AG09309 (cell line): ENCODE data around the gene KSR1.
"Not testable (repeated sequence)": the region's sequence is repeated elsewhere in the genome, so short reads cannot be mapped to it uniquely, and the experiment has no call there.

Experiments used
- DNase-seq: peaks from one replicate; pipeline ENCODE4 v3.0.0-alpha.2; 2010; ENCODE audit warnings: low read depth
- H3K4me3 ChIP-seq: 2 replicates; pipeline ENCODE4 v1.5.1; 2011; ENCODE audit warnings: mild to moderate bottlenecking, low read depth, low read length, moderate library complexity; ENCODE audit not compliant: control insufficient read depth
- CTCF ChIP-seq: IDR thresholded peaks from 2 replicates; pipeline ENCODE4 v1.5.1; 2011; ENCODE audit warnings: mild to moderate bottlenecking, low read depth, low read length, inconsistent platforms; ENCODE audit not compliant: insufficient read depth, control insufficient read depth; ENCODE audit errors: missing control alignments

Gene KSR1

GRCh38 chr17:27439342-27439741, 16.9 kb upstream of the KSR1 start:
- no peak for TF ChIP-seq CTCF
- DNase-seq, result no peak
- H3K4me3 ChIP-seq, result no peak overlapping the region

GRCh38 chr17:27442702-27443101, 13.5 kb upstream of the KSR1 start:
- no peak overlapping the region for H3K4me3 ChIP-seq
- no peak for TF ChIP-seq CTCF
- no peak for DNase-seq

DNA sequence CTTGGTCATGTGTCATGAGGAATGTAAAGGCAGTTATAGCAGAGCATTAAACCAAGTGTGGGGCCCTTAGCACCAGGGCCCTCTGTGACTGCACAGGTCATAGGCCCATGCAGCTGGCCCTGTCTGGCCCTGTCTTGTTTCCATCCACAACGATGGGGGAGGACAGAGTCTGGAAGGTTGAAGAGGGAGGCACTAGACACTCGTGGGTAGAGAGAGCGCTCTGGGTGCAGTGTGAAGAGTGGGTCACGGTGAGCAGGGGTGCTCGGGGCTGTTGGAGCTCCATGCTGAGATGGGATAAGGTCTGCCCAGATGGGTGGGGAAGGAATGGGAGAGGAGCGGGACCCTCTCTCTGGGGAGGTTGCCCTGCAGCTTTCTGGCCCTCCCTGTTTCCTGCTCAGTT, 12.8 kb upstream of the KSR1 start:
- no peak for TF ChIP-seq CTCF
- H3K4me3 ChIP-seq, result no peak overlapping the region
- DNase-seq, result no peak

DNA sequence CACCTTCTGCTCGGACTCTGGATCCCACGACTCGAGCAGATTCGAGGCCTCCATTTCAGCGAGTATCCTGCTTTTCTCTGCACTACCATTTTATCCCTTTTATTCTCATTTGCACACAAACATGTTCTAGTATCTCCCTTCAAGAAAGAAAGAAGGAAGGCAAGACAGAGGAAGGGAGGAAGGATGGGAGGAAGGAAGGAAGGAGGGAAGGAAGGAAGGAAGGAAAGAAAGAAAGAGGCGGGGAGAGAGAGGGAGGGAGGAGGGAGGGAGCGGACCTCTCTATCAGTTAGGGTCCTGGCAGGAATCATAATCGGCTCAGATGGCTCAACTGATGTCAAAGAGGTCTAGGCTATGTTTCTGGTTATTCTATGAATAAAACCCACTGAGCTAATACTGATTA, 10.3 kb upstream of the KSR1 start:
- DNase-seq, result no peak
- H3K4me3 ChIP-seq, result no peak overlapping the region
- TF ChIP-seq CTCF, result no peak

GRCh38 chr17:27446569-27447301, 9.5 kb upstream of the KSR1 start:
- no peak overlapping the region for H3K4me3 ChIP-seq
- TF ChIP-seq CTCF, result no peak
- DNase-seq, result peak; percentile 83

DNA sequence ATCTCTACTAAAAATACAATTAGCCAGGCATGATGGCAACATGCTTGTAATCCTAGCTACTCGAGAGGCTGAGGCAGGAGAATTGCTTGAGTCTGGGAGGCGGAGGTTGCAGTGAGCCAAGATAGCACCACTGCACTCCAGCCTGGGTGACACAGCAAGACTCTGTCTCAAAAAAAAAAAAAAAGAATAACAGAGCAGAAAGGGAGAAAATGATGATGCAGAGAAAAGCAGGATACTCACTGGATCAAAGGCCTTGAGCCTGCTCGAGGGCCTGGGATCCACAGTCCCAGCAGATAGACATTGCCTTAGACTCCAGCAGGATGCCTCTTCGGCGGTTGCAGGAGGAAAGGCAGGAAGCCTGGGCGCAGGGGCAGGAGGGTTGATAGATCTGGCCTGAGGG, 7.7 kb upstream of the KSR1 start:
- H3K4me3 ChIP-seq, DNase-seq: not testable (repeated sequence)

DNA sequence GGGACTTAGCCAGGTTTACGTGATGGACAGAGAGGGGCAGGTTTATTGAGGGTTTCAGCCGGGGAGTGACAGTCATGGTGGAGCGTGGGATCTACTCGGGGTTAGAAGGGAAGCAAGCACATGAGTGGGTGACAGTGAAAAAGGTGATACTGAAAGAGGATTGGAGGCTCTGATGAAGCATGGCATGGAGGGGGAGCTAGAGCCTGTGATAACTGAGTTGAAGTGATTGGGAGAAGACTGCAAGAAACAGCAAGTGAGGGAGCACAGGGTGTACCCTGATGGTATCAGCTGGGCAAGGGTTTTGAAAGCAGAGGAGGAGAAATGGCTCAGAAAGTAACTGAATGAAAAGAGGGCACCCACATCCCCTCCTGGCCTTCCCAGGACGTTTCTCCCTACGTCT, 6.7 kb upstream of the KSR1 start:
- no peak overlapping the region for H3K4me3 ChIP-seq
- no peak for DNase-seq
- TF ChIP-seq CTCF, result no peak
